GM21576 (cell line): ENCODE measurements around the gene MAML2.
"Not testable (repeated sequence)": the region's sequence is repeated elsewhere in the genome, so short reads cannot be mapped to it uniquely, and the experiment has no call there.

ENCODE experiments used
- ATAC-seq: cut with Tn5 transposase; IDR thresholded peaks from one replicate; pipeline ENCODE4 v1.9.1; 2021; ENCODE audit warnings: mild to moderate bottlenecking, moderate library complexity; ENCODE audit not compliant: unreplicated experiment

The MAML2 gene

GRCh38 chr11:96193745-96194443 lies 149.1 kb downstream of the MAML2 start:
- ATAC-seq = no peak

GRCh38 chr11:96191752-96192151 lies 151.2 kb downstream of the MAML2 start:
- ATAC-seq = no peak

GRCh38 chr11:96189351-96189750 lies 153.6 kb downstream of the MAML2 start:
- ATAC-seq = no peak

GRCh38 chr11:96188243-96189006 lies 154.6 kb downstream of the MAML2 start:
- ATAC-seq = peak; percentile 41

- no peak for ATAC-seq
These were observed 155.2 kb downstream of the MAML2 start for GRCh38 chr11:96187822-96188221.

- no peak for ATAC-seq
These were observed 156.2 kb downstream of the MAML2 start for GRCh38 chr11:96186806-96187205.

- ATAC-seq = peak; percentile 64
These were observed 157.7 kb downstream of the MAML2 start for GRCh38 chr11:96185220-96185768.

GRCh38 chr11:96180937-96181336 lies 162.1 kb downstream of the MAML2 start:
- ATAC-seq = not testable (repeated sequence)

GRCh38 chr11:96180341-96180740 lies 162.7 kb downstream of the MAML2 start:
- ATAC-seq = no peak

- ATAC-seq = no peak
These were observed 163.1 kb downstream of the MAML2 start for GRCh38 chr11:96179905-96180304.

- ATAC-seq = no peak
These were observed 164.1 kb downstream of the MAML2 start for GRCh38 chr11:96178887-96179279.

GRCh38 chr11:96178049-96178886 lies 164.7 kb downstream of the MAML2 start:
- no peak for ATAC-seq

- ATAC-seq = no peak
These were observed 165.8 kb downstream of the MAML2 start for GRCh38 chr11:96177146-96177545.

- ATAC-seq = no peak
These were observed 169.1 kb downstream of the MAML2 start for GRCh38 chr11:96173906-96174305.

- ATAC-seq = no peak
These were observed 169.6 kb downstream of the MAML2 start for GRCh38 chr11:96173422-96173821.

GRCh38 chr11:96172604-96173003 lies 170.4 kb downstream of the MAML2 start:
- no peak for ATAC-seq

GRCh38 chr11:96169250-96169649 lies 173.7 kb downstream of the MAML2 start:
- no peak for ATAC-seq

GRCh38 chr11:96168623-96169022 lies 174.4 kb downstream of the MAML2 start:
- ATAC-seq = no peak

GRCh38 chr11:96167787-96168186 lies 175.2 kb downstream of the MAML2 start:
- ATAC-seq = no peak

GRCh38 chr11:96167203-96167758 lies 175.7 kb downstream of the MAML2 start:
- no peak for ATAC-seq
